Gastrocnemius medialis (tissue), 4 donors: Measurements from ENCODE around the gene SND1.

ENCODE experiments used
- POLR2A ChIP-seq, 2 donors: fragments of 450-650 bp; IDR thresholded peaks; one replicate each; pipeline ENCODE4 v1.6.1; 2017; ENCODE audit warnings: antibody characterized with exemption in 2 of 2, mild to moderate bottlenecking in 2 of 2, moderate library complexity in 2 of 2
- TF ChIP-seq, protein P1 (sequence below), 5 experiments: fragments of 450-650 bp in 3 of 5; fragments of 200-600 bp in 2 of 5; sonication (generic) in 2 of 5; IDR thresholded peaks in 4 of 5; conservative IDR thresholded peaks in 1 of 5; 1 replicate in 4 of 5; 2 replicates in 1 of 5; pipeline ENCODE4 v1.5.1; 2016 to 2019; ENCODE audit warnings: antibody characterized with exemption in 5 of 5, mild to moderate bottlenecking in 3 of 5, moderate library complexity in 3 of 5

- TF ChIP-seq, protein P1, sequence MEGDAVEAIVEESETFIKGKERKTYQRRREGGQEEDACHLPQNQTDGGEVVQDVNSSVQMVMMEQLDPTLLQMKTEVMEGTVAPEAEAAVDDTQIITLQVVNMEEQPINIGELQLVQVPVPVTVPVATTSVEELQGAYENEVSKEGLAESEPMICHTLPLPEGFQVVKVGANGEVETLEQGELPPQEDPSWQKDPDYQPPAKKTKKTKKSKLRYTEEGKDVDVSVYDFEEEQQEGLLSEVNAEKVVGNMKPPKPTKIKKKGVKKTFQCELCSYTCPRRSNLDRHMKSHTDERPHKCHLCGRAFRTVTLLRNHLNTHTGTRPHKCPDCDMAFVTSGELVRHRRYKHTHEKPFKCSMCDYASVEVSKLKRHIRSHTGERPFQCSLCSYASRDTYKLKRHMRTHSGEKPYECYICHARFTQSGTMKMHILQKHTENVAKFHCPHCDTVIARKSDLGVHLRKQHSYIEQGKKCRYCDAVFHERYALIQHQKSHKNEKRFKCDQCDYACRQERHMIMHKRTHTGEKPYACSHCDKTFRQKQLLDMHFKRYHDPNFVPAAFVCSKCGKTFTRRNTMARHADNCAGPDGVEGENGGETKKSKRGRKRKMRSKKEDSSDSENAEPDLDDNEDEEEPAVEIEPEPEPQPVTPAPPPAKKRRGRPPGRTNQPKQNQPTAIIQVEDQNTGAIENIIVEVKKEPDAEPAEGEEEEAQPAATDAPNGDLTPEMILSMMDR (IDR thresholded peaks at IDR 0.05 in 4 of 5, conservative IDR thresholded peaks at IDR 0.05 in 1 of 5): no peak
- no peak for TF ChIP-seq POLR2A (IDR thresholded peaks at IDR 0.05)
These were observed 465.7 kb downstream of the SND1 start for GRCh38 chr7:128117691-128118090.
